ENCODE results near the gene GRIN2D.
"Not testable (repeated sequence)": the region's sequence is repeated elsewhere in the genome, so short reads cannot be mapped to it uniquely, and the experiment has no call there.

Gene GRIN2D

GRCh38 chr19:48371367-48371766 is 22.1 kb upstream of the GRIN2D start:
- Histone ChIP-seq H3K27ac (ENCODE audit: low read depth, low read length, severe bottlenecking) (no peak overlapping the region), H3K9me3 (ENCODE audit: control insufficient read depth, low read length) (no peaks in the 10 kb centered on the region), H3K4me1 (ENCODE audit: control insufficient read depth, insufficient read depth, low read length, poor library complexity, severe bottlenecking) (no peaks in the 10 kb centered on the region), H3K4me3 (ENCODE audit: extremely low read depth, insufficient read depth, low read length, poor library complexity, severe bottlenecking) (no peak overlapping the region), H3K36me3 (ENCODE audit: control insufficient read depth, insufficient read depth, low read length) (no peaks in the 10 kb centered on the region)
- 88 to 93% methylated on average over 5 of the region's 7 CpGs for WGBS, 2 experiments (ENCODE audit: insufficient coverage in 2 of 2)

- not testable (repeated sequence) for H3K27ac ChIP-seq (ENCODE audit: low read depth, low read length, severe bottlenecking); H3K9me3 ChIP-seq (ENCODE audit: control insufficient read depth, low read length); H3K4me3 ChIP-seq (ENCODE audit: extremely low read depth, insufficient read depth, low read length, poor library complexity, severe bottlenecking); H3K4me1 ChIP-seq (ENCODE audit: control insufficient read depth, insufficient read depth, low read length, poor library complexity, severe bottlenecking); H3K36me3 ChIP-seq (ENCODE audit: control insufficient read depth, insufficient read depth, low read length)
- 91 to 93% methylated on average over 5 of the region's 5 CpGs for WGBS, 2 experiments (ENCODE audit: insufficient coverage in 2 of 2)
Observed at GRCh38 chr19:48371771-48372170, 21.7 kb upstream of the GRIN2D start.

GRCh38 chr19:48372904-48373303 is 20.6 kb upstream of the GRIN2D start:
- Histone ChIP-seq H3K4me1 (ENCODE audit: control insufficient read depth, insufficient read depth, low read length, poor library complexity, severe bottlenecking) (no peaks in the 10 kb centered on the region), H3K9me3 (ENCODE audit: control insufficient read depth, low read length) (no peaks in the 10 kb centered on the region), H3K36me3 (ENCODE audit: control insufficient read depth, insufficient read depth, low read length) (no peaks in the 10 kb centered on the region), H3K27ac (ENCODE audit: low read depth, low read length, severe bottlenecking) (no peak overlapping the region), H3K4me3 (ENCODE audit: extremely low read depth, insufficient read depth, low read length, poor library complexity, severe bottlenecking) (no peak overlapping the region)
- 85 to 95% methylated on average over 4 of the region's 4 CpGs for WGBS, 2 experiments (ENCODE audit: insufficient coverage in 2 of 2)

- 84 to 94% methylated on average over 8 to 11 of the region's 11 CpGs for WGBS, 2 experiments (ENCODE audit: insufficient coverage in 2 of 2)
Observed at GRCh38 chr19:48373567-48373966, 19.9 kb upstream of the GRIN2D start.

GRCh38 chr19:48378194-48378570 is 15.3 kb upstream of the GRIN2D start:
- Histone ChIP-seq H3K36me3 (ENCODE audit: control insufficient read depth, insufficient read depth, low read length) (peaks cover 32% of the 10 kb centered on the region), H3K27ac (ENCODE audit: low read depth, low read length, severe bottlenecking) (no peak overlapping the region), H3K4me3 (ENCODE audit: extremely low read depth, insufficient read depth, low read length, poor library complexity, severe bottlenecking) (no peak overlapping the region), H3K4me1 (ENCODE audit: control insufficient read depth, insufficient read depth, low read length, poor library complexity, severe bottlenecking) (no peaks in the 10 kb centered on the region), H3K9me3 (ENCODE audit: control insufficient read depth, low read length) (no peaks in the 10 kb centered on the region)
- 94 to 96% methylated on average over 10 of the region's 10 CpGs for WGBS, 2 experiments (ENCODE audit: insufficient coverage in 2 of 2)

More at GRCh38 chr19:48373567-48373966, 19.9 kb upstream of the GRIN2D start:
- no peaks in the 10 kb centered on the region for H3K9me3 ChIP-seq (ENCODE audit: control insufficient read depth, low read length)
- no peak overlapping the region for H3K27ac ChIP-seq (ENCODE audit: low read depth, low read length, severe bottlenecking)
- no peak overlapping the region for H3K4me3 ChIP-seq (ENCODE audit: extremely low read depth, insufficient read depth, low read length, poor library complexity, severe bottlenecking)
- H3K4me1 ChIP-seq (ENCODE audit: control insufficient read depth, insufficient read depth, low read length, poor library complexity, severe bottlenecking): no peaks in the 10 kb centered on the region
- no peaks in the 10 kb centered on the region for H3K36me3 ChIP-seq (ENCODE audit: control insufficient read depth, insufficient read depth, low read length)

- H3K9me3 ChIP-seq (ENCODE audit: control insufficient read depth, low read length): no peaks in the 10 kb centered on the region
- no peak overlapping the region for H3K27ac ChIP-seq (ENCODE audit: low read depth, low read length, severe bottlenecking)
- H3K36me3 ChIP-seq (ENCODE audit: control insufficient read depth, insufficient read depth, low read length): peaks cover 40% of the 10 kb centered on the region
- WGBS, 2 experiments (ENCODE audit: insufficient coverage in 2 of 2): 90 to 93% methylated on average over 4 of the region's 5 CpGs
- H3K4me3 ChIP-seq (ENCODE audit: extremely low read depth, insufficient read depth, low read length, poor library complexity, severe bottlenecking): no peak overlapping the region
- no peaks in the 10 kb centered on the region for H3K4me1 ChIP-seq (ENCODE audit: control insufficient read depth, insufficient read depth, low read length, poor library complexity, severe bottlenecking)
Observed at GRCh38 chr19:48379058-48379457, 14.4 kb upstream of the GRIN2D start.

GRCh38 chr19:48381178-48381950 is 12.1 kb upstream of the GRIN2D start:
- H3K27ac ChIP-seq (ENCODE audit: low read depth, low read length, severe bottlenecking): no peak overlapping the region
- no peak overlapping the region for H3K4me3 ChIP-seq (ENCODE audit: extremely low read depth, insufficient read depth, low read length, poor library complexity, severe bottlenecking)
- peaks cover 63% of the 10 kb centered on the region for H3K36me3 ChIP-seq (ENCODE audit: control insufficient read depth, insufficient read depth, low read length)
- peaks cover 3% of the 10 kb centered on the region for H3K4me1 ChIP-seq (ENCODE audit: control insufficient read depth, insufficient read depth, low read length, poor library complexity, severe bottlenecking)
- H3K9me3 ChIP-seq (ENCODE audit: control insufficient read depth, low read length): no peaks in the 10 kb centered on the region
- WGBS, 2 experiments (ENCODE audit: insufficient coverage in 2 of 2): 94 to 100% methylated on average over 5 to 8 of the region's 11 CpGs

GRCh38 chr19:48382286-48382685 is 11.2 kb upstream of the GRIN2D start:
- Histone ChIP-seq H3K27ac (ENCODE audit: low read depth, low read length, severe bottlenecking) (no peak overlapping the region), H3K4me3 (ENCODE audit: extremely low read depth, insufficient read depth, low read length, poor library complexity, severe bottlenecking) (no peak overlapping the region), H3K9me3 (ENCODE audit: control insufficient read depth, low read length) (no peaks in the 10 kb centered on the region), H3K36me3 (ENCODE audit: control insufficient read depth, insufficient read depth, low read length) (peaks cover 72% of the 10 kb centered on the region), H3K4me1 (ENCODE audit: control insufficient read depth, insufficient read depth, low read length, poor library complexity, severe bottlenecking) (peaks cover 3% of the 10 kb centered on the region)
- WGBS, 2 experiments (ENCODE audit: insufficient coverage in 2 of 2): 99 to 100% methylated on average over 5 to 6 of the region's 8 CpGs

- Histone ChIP-seq H3K36me3 (ENCODE audit: control insufficient read depth, insufficient read depth, low read length) (peaks cover 87% of the 10 kb centered on the region), H3K4me1 (ENCODE audit: control insufficient read depth, insufficient read depth, low read length, poor library complexity, severe bottlenecking) (peaks cover 3% of the 10 kb centered on the region), H3K27ac (ENCODE audit: low read depth, low read length, severe bottlenecking) (no peak overlapping the region), H3K9me3 (ENCODE audit: control insufficient read depth, low read length) (no peaks in the 10 kb centered on the region), H3K4me3 (ENCODE audit: extremely low read depth, insufficient read depth, low read length, poor library complexity, severe bottlenecking) (no peak overlapping the region)
- 98 to 100% methylated on average over 4 to 6 of the region's 7 CpGs for WGBS, 2 experiments (ENCODE audit: insufficient coverage in 2 of 2)
Observed at GRCh38 chr19:48385461-48386087, 7.9 kb upstream of the GRIN2D start.

- H3K9me3 ChIP-seq (ENCODE audit: control insufficient read depth, low read length): no peaks in the 10 kb centered on the region
- H3K4me3 ChIP-seq (ENCODE audit: extremely low read depth, insufficient read depth, low read length, poor library complexity, severe bottlenecking): no peak overlapping the region
- 100% methylated on average over 1 of the region's 3 CpGs for WGBS, 2 experiments (ENCODE audit: insufficient coverage in 2 of 2)
- peaks cover 73% of the 10 kb centered on the region for H3K36me3 ChIP-seq (ENCODE audit: control insufficient read depth, insufficient read depth, low read length)
- no peak overlapping the region for H3K27ac ChIP-seq (ENCODE audit: low read depth, low read length, severe bottlenecking)
- H3K4me1 ChIP-seq (ENCODE audit: control insufficient read depth, insufficient read depth, low read length, poor library complexity, severe bottlenecking): peaks cover 3% of the 10 kb centered on the region
Observed at GRCh38 chr19:48386981-48387380, 6.5 kb upstream of the GRIN2D start.

All from mesodermal cell (in vitro differentiated cells).